Measurements from ENCODE around the gene PJA1.

GRCh38 chrX:69197690-69198089 lies 32.4 kb upstream of the PJA1 start:
- TF ChIP-seq CTCF (IDR thresholded peaks at IDR 0.05) (no peak), POLR2A (IDR thresholded peaks at IDR 0.05) (no peak)

Measured in body of pancreas (tissue), 4 donors.